ENCODE results near the gene TRPV6. TPM values are rescaled to one million over a fixed set of nuclear protein-coding genes. Genes with fewer than 3 reads are reported as not detected.

Gene TRPV6
- total and polyA plus RNA-seq, 2 experiments from 2014 or later = 0.08 to 0.80 TPM

GRCh38 chr7:142917447-142917846, 31.9 kb upstream of the TRPV6 start:
- Mint-ChIP-seq H3K27me3 (ENCODE audit: insufficient read depth, low read depth, poor library complexity) (peaks cover 5% of the 10 kb centered on the region), H3K9me3 (no peaks in the 10 kb centered on the region; the same call in 2 of the 3 replicates), H3K4me3 (no peak overlapping the region), H3K27ac (no peak overlapping the region), H3K4me1 (peaks cover 2% of the 10 kb centered on the region; the same call in 1 of the 3 replicates), H3K36me3 (ENCODE audit: low read depth) (no peaks in the 10 kb centered on the region)
- DNase-seq (ENCODE audit: low spot score) = no peak
- Histone ChIP-seq H3K27ac (ENCODE audit: low read depth) (no peak overlapping the region), H3K27me3 (ENCODE audit: insufficient read depth) (no peaks in the 10 kb centered on the region), H4K20me1 (replicated peaks; ENCODE audit: insufficient read depth) (no peaks in the 10 kb centered on the region), H3F3A (replicated peaks; ENCODE audit: low read depth) (no peaks in the 10 kb centered on the region), H2AFZ (no peak overlapping the region), H3K36me3 (ENCODE audit: insufficient read depth) (no peaks in the 10 kb centered on the region), H3K4me3 (no peak overlapping the region), H3K4me2 (no peak overlapping the region), H3K79me2 (replicated peaks; ENCODE audit: insufficient read depth) (no peaks in the 10 kb centered on the region), H3K9me2 (ENCODE audit: insufficient read depth) (peaks cover 6% of the 10 kb centered on the region), H3K4me1 (ENCODE audit: insufficient read depth) (no peaks in the 10 kb centered on the region)
- TF ChIP-seq ZNF114 (CRISPR knock-in tag; IDR thresholded peaks at IDR 0.05) (no peak), EZH2 (IDR thresholded peaks at IDR 0.05; ENCODE audit: low read depth, unreplicated experiment) (no peak)
- no peak for ATAC-seq

- Histone ChIP-seq H4K20me1 (replicated peaks; ENCODE audit: insufficient read depth) (no peaks in the 10 kb centered on the region), H3K27me3 (ENCODE audit: insufficient read depth) (no peaks in the 10 kb centered on the region), H3K36me3 (ENCODE audit: insufficient read depth) (no peaks in the 10 kb centered on the region), H3K4me1 (ENCODE audit: insufficient read depth) (no peaks in the 10 kb centered on the region), H3K9me2 (ENCODE audit: insufficient read depth) (peaks cover 6% of the 10 kb centered on the region), H3K27ac (ENCODE audit: low read depth) (no peak overlapping the region), H2AFZ (no peak overlapping the region), H3K79me2 (replicated peaks; ENCODE audit: insufficient read depth) (no peaks in the 10 kb centered on the region), H3K4me2 (no peak overlapping the region), H3K4me3 (no peak overlapping the region), H3F3A (replicated peaks; ENCODE audit: low read depth) (no peaks in the 10 kb centered on the region)
- no peak for DNase-seq (ENCODE audit: low spot score)
- Mint-ChIP-seq H3K27me3 (ENCODE audit: insufficient read depth, low read depth, poor library complexity) (peaks cover 5% of the 10 kb centered on the region), H3K36me3 (ENCODE audit: low read depth) (no peaks in the 10 kb centered on the region), H3K4me1 (peaks cover 2% of the 10 kb centered on the region; the same call in 1 of the 3 replicates), H3K4me3 (no peak overlapping the region), H3K27ac (no peak overlapping the region), H3K9me3 (no peaks in the 10 kb centered on the region; the same call in 2 of the 3 replicates)
- ATAC-seq = no peak
- no peak for TF ChIP-seq EZH2phosphoT487 (IDR thresholded peaks at IDR 0.05; ENCODE audit: unreplicated experiment)
- no peak for TF ChIP-seq POLR2AphosphoS5 (IDR thresholded peaks at IDR 0.05; ENCODE audit: low read depth)
- no peak for TF ChIP-seq CREB1 (CRISPR knock-in tag; IDR thresholded peaks at IDR 0.05; ENCODE audit: low read depth)
- no peak for TF ChIP-seq CTCF (conservative IDR thresholded peaks at IDR 0.05; ENCODE audit: low read depth in 2 of 2)
- no peak for TF ChIP-seq EZH2 (IDR thresholded peaks at IDR 0.05; ENCODE audit: low read depth, unreplicated experiment)
- no peak for TF ChIP-seq ZNF331 (CRISPR knock-in tag; IDR thresholded peaks at IDR 0.05; ENCODE audit: low read depth)
- no peak for TF ChIP-seq ETS1 (IDR thresholded peaks at IDR 0.05)
- TF ChIP-seq NANOG (IDR thresholded peaks at IDR 0.05; ENCODE audit: borderline replicate concordance) = no peak
- no peak for TF ChIP-seq ZNF114 (CRISPR knock-in tag; IDR thresholded peaks at IDR 0.05)
- no peak for TF ChIP-seq ZNF462 (CRISPR knock-in tag; IDR thresholded peaks at IDR 0.05)
Observed at GRCh38 chr7:142916508-142916907, 31.0 kb upstream of the TRPV6 start.

All from GM23338 (cell line).